Liver (tissue), 9 donors: ENCODE measurements around the gene EML5. TPM values are rescaled to one million over a fixed set of nuclear protein-coding genes. Genes with fewer than 3 reads are reported as not detected.

Source experiments
- DNase-seq: peaks from one replicate; pipeline ENCODE4 v3.0.0-alpha.2; 2017; ENCODE audit warnings: low spot score
- H3K27ac ChIP-seq, 2 donors: one replicate each; pipeline ENCODE4 v1.7.0; 2013; ENCODE audit warnings: inconsistent platforms in 2 of 2, low read length in 2 of 2, control low read depth in 1 of 2, low read depth in 1 of 2, mild to moderate bottlenecking in 1 of 2
- H3K27me3 ChIP-seq, 4 donors: one replicate each; pipeline versions ENCODE4 v1.6.1 to v1.7.0; 2013; ENCODE audit warnings: low read length in 3 of 4, inconsistent platforms in 1 of 4, mild to moderate bottlenecking in 1 of 4, moderate library complexity in 1 of 4; ENCODE audit not compliant: control insufficient read depth in 4 of 4, insufficient read depth in 4 of 4
- H3K36me3 ChIP-seq, 4 donors: one replicate each; pipeline versions ENCODE4 v1.6.1 to v1.7.0; 2013; ENCODE audit warnings: low read length in 3 of 4, mild to moderate bottlenecking in 3 of 4, low read depth in 1 of 4, moderate library complexity in 1 of 4; ENCODE audit not compliant: control insufficient read depth in 4 of 4, insufficient read depth in 3 of 4
- H3K4me1 ChIP-seq, 4 donors: one replicate each; pipeline versions ENCODE4 v1.6.1 to v1.7.0; 2013; ENCODE audit warnings: low read length in 3 of 4, mild to moderate bottlenecking in 3 of 4, moderate library complexity in 1 of 4; ENCODE audit not compliant: control insufficient read depth in 4 of 4, insufficient read depth in 4 of 4
- H3K4me3 ChIP-seq, 3 donors: one replicate each; pipeline versions ENCODE4 v1.6.1 to v1.7.0; 2013; ENCODE audit warnings: low read length in 3 of 3, control low read depth in 1 of 3, low read depth in 1 of 3, mild to moderate bottlenecking in 1 of 3
- H3K9ac ChIP-seq, 2 donors: one replicate each; pipeline ENCODE4 v1.7.0; 2013; ENCODE audit warnings: low read length in 2 of 2, mild to moderate bottlenecking in 2 of 2, moderate library complexity in 2 of 2, control low read depth in 1 of 2, low read depth in 1 of 2
- H3K9me3 ChIP-seq, 4 donors: one replicate each; pipeline versions ENCODE4 v1.6.1 to v1.7.0; 2013; ENCODE audit warnings: low read length in 3 of 4; ENCODE audit not compliant: control insufficient read depth in 4 of 4
- EGR1 ChIP-seq, 2 donors: IDR thresholded peaks; 2 replicates each; pipeline ENCODE4 v1.6.1; 2016 to 2018; ENCODE audit warnings: antibody characterized with exemption in 2 of 2, low read depth in 2 of 2
- HNF4A ChIP-seq, 2 donors: conservative IDR thresholded peaks; 2 replicates each; pipeline ENCODE4 v1.6.1; 2016; ENCODE audit warnings: antibody characterized with exemption in 2 of 2, mild to moderate bottlenecking in 2 of 2
- NR2F2 ChIP-seq: IDR thresholded peaks from 2 replicates; pipeline ENCODE4 v1.6.1; 2016; ENCODE audit warnings: antibody characterized with exemption
- RXRA ChIP-seq, 2 donors: IDR thresholded peaks; 2 replicates each; pipeline ENCODE4 v1.6.1; 2017 to 2018; ENCODE audit warnings: antibody characterized with exemption in 2 of 2, mild to moderate bottlenecking in 1 of 2
- TAF1 ChIP-seq: conservative IDR thresholded peaks from 2 replicates; pipeline ENCODE4 v1.6.1; 2016; ENCODE audit warnings: antibody characterized with exemption, mild to moderate bottlenecking
- YY1 ChIP-seq: IDR thresholded peaks from 2 replicates; pipeline ENCODE4 v1.6.1; 2016; ENCODE audit warnings: antibody characterized with exemption, mild to moderate bottlenecking
- WGBS: extraction: QIAGEN DNeasy Blood & Tissue Kit; methylation state at CpG from one replicate; pipeline ENCODE4 v1.1.7; 2013; 5-methylcytosine and 5-hydroxymethylcytosine counted together
- polyA plus RNA-seq, 2 donors: library from polyadenylated mRNA; stranded (reverse) in 1 of 2; unstranded in 1 of 2; fragments of 200-250 nt in 1 of 2; fragments of >200 nt in 1 of 2; fragmentation: Nextera tagmentation in 1 of 2; extraction: Ambion mirVana in 1 of 2; gene quantifications; one replicate each; pipeline versions ENCODE4 v1.2.1 to v1.2.3, GENCODE V29; 2013 to 2015
- total RNA-seq, 2 donors: library from RNA; depleted of rRNA; stranded (reverse); fragments of >200 nt; gene quantifications; one replicate each; pipeline ENCODE4 v1.2.3, GENCODE V29; 2014
- TF ChIP-seq, protein P1 (sequence below): IDR thresholded peaks from 2 replicates; pipeline ENCODE4 v1.6.1; 2016; ENCODE audit warnings: antibody characterized with exemption
- TF ChIP-seq, protein P2 (sequence below): IDR thresholded peaks from 2 replicates; pipeline ENCODE4 v1.6.1; 2016; ENCODE audit warnings: antibody characterized with exemption
- TF ChIP-seq, protein P3 (sequence below): fragments of 150-350 bp; IDR thresholded peaks from 2 replicates; pipeline ENCODE4 v1.5.1; 2017; ENCODE audit warnings: improper control_type of control experiment, low read depth, low read length; ENCODE audit not compliant: missing input control
- TF ChIP-seq, protein P4 (sequence below): IDR thresholded peaks from 2 replicates; pipeline ENCODE4 v1.6.1; 2016; ENCODE audit warnings: antibody characterized with exemption, mild to moderate bottlenecking
- TF ChIP-seq, protein P5 (sequence below): IDR thresholded peaks from 2 replicates; pipeline ENCODE4 v1.6.1; 2016; ENCODE audit warnings: antibody characterized with exemption
- donor health status: healthy.
- donor health status: healthy.
- donor health status: healthy.
- donor health status: healthy.
- donor health status: healthy.

The EML5 gene
- total and polyA plus RNA-seq, 4 donors = 0.09 to 3.8 (median 0.55) TPM

DNA sequence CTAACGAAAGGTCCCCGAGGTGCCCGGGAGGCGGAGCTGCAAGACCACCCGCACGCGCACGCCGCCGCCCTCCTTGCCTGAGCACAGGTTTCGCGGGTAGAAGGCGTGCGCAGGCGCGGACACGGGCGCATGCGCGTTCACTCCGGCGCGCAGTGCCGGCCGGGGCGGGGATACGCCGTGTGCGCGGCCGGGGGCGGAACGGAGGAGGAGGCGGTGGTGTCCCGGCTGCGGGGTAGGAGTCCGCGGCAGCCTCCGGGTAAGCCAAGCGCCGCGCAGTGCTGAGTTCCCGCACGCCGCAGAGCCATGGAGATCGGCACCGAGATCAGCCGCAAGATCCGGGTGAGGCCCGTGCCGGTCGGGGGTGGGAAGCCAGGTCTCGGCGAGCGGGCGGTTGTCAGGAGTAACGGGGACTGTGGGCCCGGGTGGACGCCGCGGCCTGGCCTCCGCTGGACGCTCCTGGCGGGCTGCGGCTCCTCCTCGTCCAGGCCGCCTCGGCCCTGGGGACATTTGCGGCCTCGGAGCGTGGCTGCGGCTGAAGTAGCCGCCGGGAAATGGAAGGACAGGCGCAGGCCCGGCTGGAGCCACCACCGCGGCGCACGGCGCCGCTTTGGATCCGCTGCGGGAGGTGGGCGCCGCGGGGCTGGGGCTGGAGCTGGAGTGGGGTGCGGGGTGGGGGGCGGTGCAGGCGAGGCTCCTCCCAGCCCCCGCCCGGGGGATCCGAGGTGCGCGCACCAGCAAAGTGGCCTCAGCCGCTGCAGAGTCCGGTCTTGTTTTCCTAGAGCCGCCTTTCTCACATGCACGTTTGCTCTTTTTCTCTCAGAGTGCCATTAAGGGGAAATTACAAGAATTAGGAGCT is 229.7 kb downstream of the EML5 start, which contains the start of gene ZC3H14:
ZC3H14 (plus strand) TSS at position 207 of the 856 bp plus-strand sequence; CDS start at position 304, 97 bp downstream.
- peak within 1 kb of the TSS; percentile 93 to 97 for H3K27ac ChIP-seq
- WGBS = under 1% methylated on average over 99 of the region's 99 CpGs
- peak; percentile 88 for DNase-seq

DNA sequence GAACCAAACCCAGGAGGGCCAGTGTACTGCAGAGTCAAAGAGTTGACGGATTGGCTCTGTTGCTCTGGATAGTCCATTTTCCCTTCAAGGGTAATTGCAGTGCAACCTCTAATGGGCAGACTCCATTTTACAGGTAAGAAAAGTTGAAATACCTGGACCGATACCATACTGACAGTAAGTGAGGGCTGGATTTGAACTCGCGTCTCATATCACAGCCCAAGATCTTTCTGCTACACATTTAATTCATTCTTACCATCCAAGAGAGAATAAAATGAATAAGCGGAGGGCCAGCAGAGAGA is 230.3 kb downstream of the EML5 start:
- WGBS = 21% methylated on average over 5 of the region's 5 CpGs
- H3K9ac ChIP-seq = peak overlapping the region in 1 of 2 donors; percentile 81
- H3K27ac ChIP-seq = peak overlapping the region; percentile 93 to 97
- DNase-seq = no peak
- TF ChIP-seq, protein P1, sequence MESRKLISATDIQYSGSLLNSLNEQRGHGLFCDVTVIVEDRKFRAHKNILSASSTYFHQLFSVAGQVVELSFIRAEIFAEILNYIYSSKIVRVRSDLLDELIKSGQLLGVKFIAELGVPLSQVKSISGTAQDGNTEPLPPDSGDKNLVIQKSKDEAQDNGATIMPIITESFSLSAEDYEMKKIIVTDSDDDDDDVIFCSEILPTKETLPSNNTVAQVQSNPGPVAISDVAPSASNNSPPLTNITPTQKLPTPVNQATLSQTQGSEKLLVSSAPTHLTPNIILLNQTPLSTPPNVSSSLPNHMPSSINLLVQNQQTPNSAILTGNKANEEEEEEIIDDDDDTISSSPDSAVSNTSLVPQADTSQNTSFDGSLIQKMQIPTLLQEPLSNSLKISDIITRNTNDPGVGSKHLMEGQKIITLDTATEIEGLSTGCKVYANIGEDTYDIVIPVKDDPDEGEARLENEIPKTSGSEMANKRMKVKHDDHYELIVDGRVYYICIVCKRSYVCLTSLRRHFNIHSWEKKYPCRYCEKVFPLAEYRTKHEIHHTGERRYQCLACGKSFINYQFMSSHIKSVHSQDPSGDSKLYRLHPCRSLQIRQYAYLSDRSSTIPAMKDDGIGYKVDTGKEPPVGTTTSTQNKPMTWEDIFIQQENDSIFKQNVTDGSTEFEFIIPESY = no peak
- TF ChIP-seq, protein P2, sequence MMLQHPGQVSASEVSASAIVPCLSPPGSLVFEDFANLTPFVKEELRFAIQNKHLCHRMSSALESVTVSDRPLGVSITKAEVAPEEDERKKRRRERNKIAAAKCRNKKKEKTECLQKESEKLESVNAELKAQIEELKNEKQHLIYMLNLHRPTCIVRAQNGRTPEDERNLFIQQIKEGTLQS = no peak
- TF ChIP-seq, protein P3, sequence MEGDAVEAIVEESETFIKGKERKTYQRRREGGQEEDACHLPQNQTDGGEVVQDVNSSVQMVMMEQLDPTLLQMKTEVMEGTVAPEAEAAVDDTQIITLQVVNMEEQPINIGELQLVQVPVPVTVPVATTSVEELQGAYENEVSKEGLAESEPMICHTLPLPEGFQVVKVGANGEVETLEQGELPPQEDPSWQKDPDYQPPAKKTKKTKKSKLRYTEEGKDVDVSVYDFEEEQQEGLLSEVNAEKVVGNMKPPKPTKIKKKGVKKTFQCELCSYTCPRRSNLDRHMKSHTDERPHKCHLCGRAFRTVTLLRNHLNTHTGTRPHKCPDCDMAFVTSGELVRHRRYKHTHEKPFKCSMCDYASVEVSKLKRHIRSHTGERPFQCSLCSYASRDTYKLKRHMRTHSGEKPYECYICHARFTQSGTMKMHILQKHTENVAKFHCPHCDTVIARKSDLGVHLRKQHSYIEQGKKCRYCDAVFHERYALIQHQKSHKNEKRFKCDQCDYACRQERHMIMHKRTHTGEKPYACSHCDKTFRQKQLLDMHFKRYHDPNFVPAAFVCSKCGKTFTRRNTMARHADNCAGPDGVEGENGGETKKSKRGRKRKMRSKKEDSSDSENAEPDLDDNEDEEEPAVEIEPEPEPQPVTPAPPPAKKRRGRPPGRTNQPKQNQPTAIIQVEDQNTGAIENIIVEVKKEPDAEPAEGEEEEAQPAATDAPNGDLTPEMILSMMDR = no peak
- TF ChIP-seq, protein P4, sequence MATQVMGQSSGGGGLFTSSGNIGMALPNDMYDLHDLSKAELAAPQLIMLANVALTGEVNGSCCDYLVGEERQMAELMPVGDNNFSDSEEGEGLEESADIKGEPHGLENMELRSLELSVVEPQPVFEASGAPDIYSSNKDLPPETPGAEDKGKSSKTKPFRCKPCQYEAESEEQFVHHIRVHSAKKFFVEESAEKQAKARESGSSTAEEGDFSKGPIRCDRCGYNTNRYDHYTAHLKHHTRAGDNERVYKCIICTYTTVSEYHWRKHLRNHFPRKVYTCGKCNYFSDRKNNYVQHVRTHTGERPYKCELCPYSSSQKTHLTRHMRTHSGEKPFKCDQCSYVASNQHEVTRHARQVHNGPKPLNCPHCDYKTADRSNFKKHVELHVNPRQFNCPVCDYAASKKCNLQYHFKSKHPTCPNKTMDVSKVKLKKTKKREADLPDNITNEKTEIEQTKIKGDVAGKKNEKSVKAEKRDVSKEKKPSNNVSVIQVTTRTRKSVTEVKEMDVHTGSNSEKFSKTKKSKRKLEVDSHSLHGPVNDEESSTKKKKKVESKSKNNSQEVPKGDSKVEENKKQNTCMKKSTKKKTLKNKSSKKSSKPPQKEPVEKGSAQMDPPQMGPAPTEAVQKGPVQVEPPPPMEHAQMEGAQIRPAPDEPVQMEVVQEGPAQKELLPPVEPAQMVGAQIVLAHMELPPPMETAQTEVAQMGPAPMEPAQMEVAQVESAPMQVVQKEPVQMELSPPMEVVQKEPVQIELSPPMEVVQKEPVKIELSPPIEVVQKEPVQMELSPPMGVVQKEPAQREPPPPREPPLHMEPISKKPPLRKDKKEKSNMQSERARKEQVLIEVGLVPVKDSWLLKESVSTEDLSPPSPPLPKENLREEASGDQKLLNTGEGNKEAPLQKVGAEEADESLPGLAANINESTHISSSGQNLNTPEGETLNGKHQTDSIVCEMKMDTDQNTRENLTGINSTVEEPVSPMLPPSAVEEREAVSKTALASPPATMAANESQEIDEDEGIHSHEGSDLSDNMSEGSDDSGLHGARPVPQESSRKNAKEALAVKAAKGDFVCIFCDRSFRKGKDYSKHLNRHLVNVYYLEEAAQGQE = no peak
- TF ChIP-seq RXRA (IDR thresholded peaks at IDR 0.05) (no peak), NR2F2 (no peak)
- TF ChIP-seq, protein P5, sequence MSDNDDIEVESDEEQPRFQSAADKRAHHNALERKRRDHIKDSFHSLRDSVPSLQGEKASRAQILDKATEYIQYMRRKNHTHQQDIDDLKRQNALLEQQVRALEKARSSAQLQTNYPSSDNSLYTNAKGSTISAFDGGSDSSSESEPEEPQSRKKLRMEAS = no peak
- H3K4me3 ChIP-seq = peak overlapping the region; percentile 88 to 100 (median 97)
- H3K36me3 ChIP-seq = no peaks in the 10 kb centered on the region
- H3K27me3 ChIP-seq = no peaks in the 10 kb centered on the region
- H3K4me1 ChIP-seq = peaks cover 1 to 24% (median 12%) of the 10 kb centered on the region in 4 donors
- no peaks in the 10 kb centered on the region for H3K9me3 ChIP-seq

More for the DNA sequence above, 229.7 kb downstream of the EML5 start, which contains the start of gene ZC3H14:
- Histone ChIP-seq H3K9me3 (no peaks in the 10 kb centered on the region), H3K4me1 (peaks cover 1 to 24% (median 12%) of the 10 kb centered on the region in 4 donors), H3K9ac (peak within 1 kb of the TSS; percentile 73 to 81), H3K27me3 (no peaks in the 10 kb centered on the region), H3K36me3 (peaks cover 0 to 4% (median 2%) of the 10 kb centered on the region in 4 donors), H3K4me3 (peak within 1 kb of the TSS; percentile 88 to 100 (median 97))
- TF ChIP-seq EGR1 (IDR thresholded peaks at IDR 0.05; ENCODE audit: low read depth in 2 of 2) (peak; percentile 24 to 79), NR2F2 (no peak), HNF4A (conservative IDR thresholded peaks at IDR 0.05) (peak in 1 of 2 donors; percentile 11), YY1 (peak; percentile 7), RXRA (IDR thresholded peaks at IDR 0.05) (no peak), TAF1 (peak; percentile 75)
- TF ChIP-seq, protein P3 = no peak
- TF ChIP-seq, protein P4 = peak; percentile 22
